Myocyte (in vitro differentiated cells): ENCODE data around the gene BSN. TPM values are rescaled to one million over a fixed set of nuclear protein-coding genes. Genes with fewer than 3 reads are reported as not detected.

Experiments
- DNase-seq: peaks from one replicate; pipeline ENCODE4 v3.0.0-alpha.2; 2012; ENCODE audit warnings: low read depth
- total RNA-seq: library from RNA; depleted of rRNA; stranded (reverse); fragments of >200 nt; gene quantifications from 2 replicates; pipeline ENCODE4 v1.2.3, GENCODE V29; 2014

The BSN gene
- total RNA-seq, 1 donor from 2014 or later = 0.45 TPM

- DNase-seq = no peak
Observed at GRCh38 chr3:49593041-49593440, 38.8 kb downstream of the BSN start.

DNA sequence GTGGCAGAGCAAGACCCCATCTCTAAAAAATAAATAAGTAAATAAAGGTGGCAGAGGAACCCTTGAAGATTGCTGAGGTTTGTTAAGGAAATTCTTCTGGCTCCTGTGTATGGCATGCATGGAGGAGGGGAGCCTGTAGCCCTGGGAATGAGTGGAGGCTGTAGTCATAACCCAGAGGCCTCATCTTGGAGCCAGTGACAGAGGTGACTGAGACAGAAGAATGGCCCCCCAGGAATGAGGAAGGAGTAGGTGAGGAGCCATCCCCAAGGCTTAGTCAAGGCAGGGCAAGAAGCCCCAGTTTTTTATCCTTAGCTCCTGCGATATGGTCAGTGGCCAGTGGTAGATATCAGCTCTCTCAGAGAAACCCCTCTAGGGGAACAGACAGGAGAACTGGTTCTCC, 46.5 kb downstream of the BSN start:
- no peak for DNase-seq

DNA sequence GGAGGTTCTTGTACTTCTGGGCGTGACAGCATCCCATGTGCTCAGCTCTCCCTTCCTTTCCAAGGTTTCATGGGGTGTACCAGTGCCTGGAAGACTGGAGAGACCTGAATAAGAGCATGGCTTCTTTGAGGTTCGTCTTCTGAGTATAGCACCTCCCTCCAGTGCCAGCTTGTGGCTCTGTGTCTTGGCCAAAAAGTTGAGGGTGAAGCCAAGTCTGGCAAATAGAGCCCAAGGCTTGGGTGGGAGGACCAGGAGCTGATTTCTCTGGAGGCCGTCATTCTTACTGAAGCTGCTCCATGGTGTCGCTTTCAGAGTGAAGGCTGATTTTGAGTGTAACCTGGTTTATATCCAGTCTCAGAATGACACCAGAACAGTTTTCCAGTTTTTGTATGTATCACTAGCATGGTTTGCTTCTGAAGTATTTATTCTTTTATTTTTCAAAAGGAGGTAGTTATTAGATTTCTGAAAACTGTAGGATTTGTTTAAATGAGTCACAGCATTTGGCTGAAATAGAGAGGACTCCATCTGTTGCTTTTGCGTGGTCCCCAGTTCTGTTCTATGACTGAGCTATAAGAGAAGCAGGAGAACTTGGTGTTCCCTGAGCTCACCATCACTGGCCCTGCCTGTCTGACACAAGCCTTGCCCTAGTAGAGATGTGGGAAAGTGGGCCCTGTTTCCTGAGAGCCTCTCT, 47.2 kb downstream of the BSN start:
- no peak for DNase-seq

DNA sequence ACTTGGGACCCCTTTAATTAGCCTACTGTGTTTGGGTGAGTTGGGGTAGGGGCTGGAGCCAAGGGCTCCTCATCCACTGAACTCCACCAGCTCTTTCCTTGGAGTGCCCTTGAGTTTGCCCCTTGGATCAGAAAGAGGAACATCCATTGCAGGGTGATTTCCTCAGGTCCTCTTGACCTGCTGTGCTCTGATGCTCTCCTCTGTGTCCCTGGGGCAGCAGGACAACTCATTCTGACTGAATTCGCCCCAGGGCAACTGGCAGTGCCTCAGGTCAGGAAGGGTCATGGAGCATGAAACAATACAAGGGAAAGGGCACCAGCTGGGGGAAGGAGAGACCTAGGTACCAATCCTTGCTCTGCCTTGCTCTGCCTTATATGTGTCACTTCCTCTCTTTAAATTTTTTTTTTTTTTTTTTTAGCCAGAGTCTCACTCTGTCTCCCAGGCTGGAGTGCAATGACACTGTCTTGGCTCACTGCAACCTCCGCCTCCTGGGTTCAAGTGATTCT, 47.8 kb downstream of the BSN start:
- DNase-seq = no peak

DNA sequence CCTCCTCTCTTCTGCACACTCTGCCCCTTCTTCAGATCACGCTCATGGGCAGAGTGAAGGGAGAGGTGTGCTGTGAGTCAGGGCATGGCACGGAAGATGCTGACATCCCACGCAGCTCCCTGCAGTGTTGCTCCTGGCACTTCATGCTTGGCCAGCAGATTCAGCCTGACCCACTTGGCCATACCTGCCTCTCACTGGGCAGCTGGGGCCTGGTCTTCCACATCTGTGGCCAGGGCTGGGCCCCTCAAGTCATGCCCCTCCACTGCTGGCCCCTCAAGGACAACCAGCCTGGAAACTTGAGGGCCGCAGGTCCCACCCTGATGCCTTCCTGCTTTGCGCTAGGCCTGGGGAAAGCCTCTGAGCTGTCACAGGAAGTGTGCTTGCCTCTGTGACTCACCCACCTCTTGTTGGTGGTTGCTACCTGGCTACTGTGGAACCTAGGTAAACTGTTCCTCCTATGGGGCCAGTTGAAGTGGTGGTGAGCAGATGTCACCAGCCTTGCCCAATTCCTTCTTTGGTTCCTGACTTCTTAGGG, 48.7 kb downstream of the BSN start:
- no peak for DNase-seq

GRCh38 chr3:49606427-49606826, 52.1 kb downstream of the BSN start:
- DNase-seq = no peak

DNA sequence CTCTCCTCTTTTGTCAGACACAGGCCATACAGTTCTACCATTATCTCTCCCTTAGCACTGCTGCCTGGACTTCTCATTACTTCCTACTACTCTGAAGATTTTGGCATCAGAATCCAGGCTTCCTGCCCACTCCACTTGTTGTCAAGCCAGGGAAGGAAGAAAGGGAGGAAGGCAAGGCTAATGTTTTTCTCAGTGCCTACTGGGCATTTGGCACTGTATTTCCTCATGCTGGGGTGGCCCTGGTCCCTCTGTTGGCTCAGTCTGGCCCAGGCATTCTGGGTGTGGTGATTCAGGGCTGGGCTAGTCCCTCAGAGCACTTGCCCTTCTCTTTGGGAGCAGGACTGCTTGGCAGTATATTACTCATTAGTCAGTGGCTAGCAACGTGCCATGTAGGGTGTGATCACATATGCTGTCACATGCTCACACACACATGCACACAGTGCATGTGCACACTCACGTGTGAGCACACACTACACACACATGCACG, 52.9 kb downstream of the BSN start:
- peak; percentile 20 for DNase-seq

GRCh38 chr3:49607796-49608195, 53.5 kb downstream of the BSN start:
- no peak for DNase-seq

- DNase-seq = no peak
Observed at GRCh38 chr3:49609314-49609713, 55.0 kb downstream of the BSN start.

- DNase-seq = peak; percentile 74
Observed at GRCh38 chr3:49609815-49610214, 55.5 kb downstream of the BSN start.

GRCh38 chr3:49610666-49611280, 56.5 kb downstream of the BSN start:
- no peak for DNase-seq

DNA sequence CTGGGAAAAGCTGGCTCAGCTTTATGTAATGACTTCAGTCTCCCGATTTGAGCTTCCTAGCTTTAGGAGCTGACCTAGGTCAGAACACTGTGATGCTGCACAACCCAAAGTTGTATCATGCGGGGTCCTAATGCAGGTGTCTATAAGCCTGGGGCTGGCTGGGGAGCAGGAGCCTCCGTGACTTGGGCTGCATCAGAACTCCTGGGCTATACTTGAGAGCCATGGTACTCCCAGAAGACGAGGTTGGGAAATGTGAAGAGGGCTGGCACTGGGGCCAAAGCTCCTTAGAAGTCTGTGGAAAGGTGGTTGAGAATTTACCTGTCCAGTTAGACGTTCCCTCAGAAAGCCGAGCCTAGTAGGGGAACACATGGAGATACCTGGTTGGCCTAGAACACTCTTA, 57.0 kb downstream of the BSN start:
- DNase-seq = no peak

- no peak for DNase-seq
Observed at GRCh38 chr3:49611719-49612118, 57.4 kb downstream of the BSN start.

GRCh38 chr3:49614936-49615335, 60.7 kb downstream of the BSN start:
- no peak for DNase-seq

- no peak for DNase-seq
Observed at GRCh38 chr3:49616061-49616460, 61.8 kb downstream of the BSN start.

GRCh38 chr3:49616491-49616941, 62.2 kb downstream of the BSN start:
- peak; percentile 34 for DNase-seq

DNA sequence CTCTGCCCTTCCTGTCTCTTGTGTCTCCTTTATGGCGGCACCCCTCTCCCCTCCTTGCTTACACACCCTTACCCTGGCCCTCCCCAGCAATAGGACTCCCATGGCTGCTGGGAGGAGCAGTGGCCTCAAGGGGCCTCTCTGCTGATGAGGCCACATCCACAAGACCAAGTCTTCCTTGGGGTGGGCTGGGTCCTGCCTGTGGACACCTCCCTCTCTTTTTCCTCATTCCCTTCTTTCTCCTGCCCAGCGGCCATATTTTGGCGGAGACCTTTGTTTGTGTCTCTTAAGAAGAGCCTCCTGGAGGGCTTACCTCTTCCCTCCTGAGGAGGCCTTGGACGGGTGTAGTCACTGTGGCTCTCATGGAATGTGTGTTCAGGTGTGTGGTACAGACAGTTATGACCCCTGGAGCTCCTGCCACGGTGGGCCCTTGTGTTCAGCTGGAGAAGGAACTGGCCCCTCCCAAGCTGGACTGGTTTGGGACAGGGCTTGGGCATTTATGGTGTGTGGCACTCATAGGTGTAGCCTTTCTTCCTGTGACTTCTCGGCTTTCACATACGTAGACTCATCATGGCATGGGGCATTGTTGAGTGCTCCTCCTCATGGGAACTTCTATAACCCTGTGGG, 63.2 kb downstream of the BSN start:
- DNase-seq = no peak

- no peak for DNase-seq
Observed at GRCh38 chr3:49618412-49618811, 64.1 kb downstream of the BSN start.

GRCh38 chr3:49619649-49620048, 65.4 kb downstream of the BSN start:
- no peak for DNase-seq

DNA sequence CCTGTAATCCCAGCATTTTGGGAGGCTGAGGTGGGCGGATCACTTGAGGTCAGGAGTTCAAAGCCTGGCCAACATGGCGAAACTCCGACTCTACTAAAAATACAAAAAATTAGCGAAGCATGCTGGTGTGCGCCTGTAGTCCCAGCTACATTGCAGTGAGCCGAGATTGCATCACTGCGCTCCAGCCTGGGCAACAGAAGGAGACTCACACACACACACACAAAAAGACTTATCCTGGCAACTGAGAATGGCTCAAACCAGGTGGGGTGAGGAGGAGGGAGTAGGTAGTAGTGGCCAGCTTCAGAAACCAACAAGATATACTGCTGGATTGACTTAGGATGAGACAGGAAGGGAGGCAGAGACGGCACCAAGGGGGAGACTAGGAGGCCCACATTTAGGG, 66.5 kb downstream of the BSN start:
- no peak for DNase-seq

- DNase-seq = no peak
Observed at GRCh38 chr3:49623071-49623470, 68.8 kb downstream of the BSN start.

GRCh38 chr3:49625071-49625470, 70.8 kb downstream of the BSN start:
- no peak for DNase-seq
